A172 (cell line): ENCODE data around the gene LHPP. TPM values are rescaled to one million over a fixed set of nuclear protein-coding genes. Genes with fewer than 3 reads are reported as not detected.

ENCODE experiments used
- DNase-seq: peaks from one replicate; pipeline ENCODE4 v3.0.0-alpha.2; 2015; ENCODE audit warnings: low spot score
- total RNA-seq: library from RNA; depleted of rRNA; stranded (reverse); fragments of >200 nt; shearing (Covaris generic); gene quantifications from 2 replicates; pipeline ENCODE4 v1.2.3, GENCODE V29; 2014

Gene LHPP
- total RNA-seq, 1 experiment from 2014 or later = 6.3 TPM

GRCh38 chr10:124470544-124471434 lies 9.2 kb downstream of the LHPP start:
- no peak for DNase-seq

- no peak for DNase-seq
Observed at GRCh38 chr10:124472071-124472470, 10.4 kb downstream of the LHPP start.

- DNase-seq = no peak
Observed at GRCh38 chr10:124473070-124473469, 11.4 kb downstream of the LHPP start.

- DNase-seq = no peak
Observed at GRCh38 chr10:124474514-124475070, 13.0 kb downstream of the LHPP start.

- no peak for DNase-seq
Observed at GRCh38 chr10:124476043-124476725, 14.6 kb downstream of the LHPP start.

- DNase-seq = no peak
Observed at GRCh38 chr10:124477614-124478363, 16.2 kb downstream of the LHPP start.

- no peak for DNase-seq
Observed at GRCh38 chr10:124478515-124478914, 16.9 kb downstream of the LHPP start.

GRCh38 chr10:124480860-124481259 lies 19.2 kb downstream of the LHPP start:
- no peak for DNase-seq

- DNase-seq = no peak
Observed at GRCh38 chr10:124481717-124482116, 20.1 kb downstream of the LHPP start.

GRCh38 chr10:124482236-124482800 lies 20.7 kb downstream of the LHPP start:
- DNase-seq = no peak

GRCh38 chr10:124482876-124483275 lies 21.3 kb downstream of the LHPP start:
- no peak for DNase-seq

- DNase-seq = no peak
Observed at GRCh38 chr10:124484031-124484430, 22.4 kb downstream of the LHPP start.

GRCh38 chr10:124484661-124485060 lies 23.0 kb downstream of the LHPP start:
- no peak for DNase-seq

- DNase-seq = no peak
Observed at GRCh38 chr10:124486635-124487034, 25.0 kb downstream of the LHPP start.

GRCh38 chr10:124491105-124491504 lies 29.5 kb downstream of the LHPP start:
- DNase-seq = no peak

GRCh38 chr10:124492266-124492665 lies 30.6 kb downstream of the LHPP start:
- no peak for DNase-seq

GRCh38 chr10:124493214-124493882 lies 31.7 kb downstream of the LHPP start:
- DNase-seq = no peak

- DNase-seq = no peak
Observed at GRCh38 chr10:124494046-124494807, 32.6 kb downstream of the LHPP start.

GRCh38 chr10:124495162-124495561 lies 33.5 kb downstream of the LHPP start:
- DNase-seq = no peak

- DNase-seq = no peak
Observed at GRCh38 chr10:124495725-124496124, 34.1 kb downstream of the LHPP start.
